ENCODE measurements around the gene KCNQ1.

GRCh38 chr11:2809854-2810253, 365.0 kb downstream of the KCNQ1 start:
- TF ChIP-seq TAF1 (IDR thresholded peaks at IDR 0.05; ENCODE audit: borderline replicate concordance, low read depth, low read length) (no peak), POLR2A (IDR thresholded peaks at IDR 0.05; ENCODE audit: low read depth, low read length) (no peak)

Data from GM12892 (cell line).